Measurements from ENCODE around the gene SCYL2. TPM values are rescaled to one million over a fixed set of nuclear protein-coding genes. Genes with fewer than 3 reads are reported as not detected.

The SCYL2 gene
- total RNA-seq, 1 donor from 2014 or later = 68.7 TPM

Other genes starting within 250 kb of the SCYL2 start
- 13.3 and 16.0 TPM in 2 replicates for gene BLTP3B, start 124.3 kb upstream of the SCYL2 start, total RNA-seq
- gene ACTR6, start 66.4 kb upstream of the SCYL2 start, total RNA-seq = 23.9 and 26.6 TPM in 2 replicates
- gene DEPDC4, start 98 bp upstream of the SCYL2 start, total RNA-seq = 1.3 and 1.7 TPM in 2 replicates
- gene SLC17A8, start 89.9 kb downstream of the SCYL2 start, total RNA-seq = not detected in 2 replicates
- gene NR1H4, start 206.7 kb downstream of the SCYL2 start, total RNA-seq = not detected in 2 replicates

Data from astrocyte (in vitro differentiated cells and primary cell).